Measurements from ENCODE around the gene HOXA2.

The HOXA2 gene

GRCh38 chr7:27102581-27103442, at the start of gene HOXA2:
HOXA2 (minus strand) TSS chr7:27102683; CDS start chr7:27102500, 183 bp downstream.
- no peak for DNase-seq

- no peak for DNase-seq
These were observed 49.0 kb upstream of the HOXA2 start for GRCh38 chr7:27151341-27151930.

- DNase-seq: peak in 3 of 4 experiments; percentile 28 to 45 (median 37)
These were observed 48.3 kb upstream of the HOXA2 start for GRCh38 chr7:27150568-27151340.

GRCh38 chr7:27149842-27150567, 47.5 kb upstream of the HOXA2 start:
- no peak for DNase-seq

- no peak for DNase-seq
These were observed 46.5 kb upstream of the HOXA2 start for GRCh38 chr7:27148756-27149641.

GRCh38 chr7:27148031-27148755, 45.7 kb upstream of the HOXA2 start:
- DNase-seq: no peak

GRCh38 chr7:27147199-27148030, 44.9 kb upstream of the HOXA2 start, which contains the start of gene HOXA6:
HOXA6 (minus strand) TSS chr7:27147774; CDS start chr7:27147749, 25 bp downstream.
- no peak for DNase-seq

- DNase-seq: no peak
These were observed 44.2 kb upstream of the HOXA2 start for GRCh38 chr7:27146491-27147198.

- DNase-seq: no peak
These were observed 43.5 kb upstream of the HOXA2 start for GRCh38 chr7:27145914-27146412.

GRCh38 chr7:27145165-27145913, 42.9 kb upstream of the HOXA2 start:
- no peak for DNase-seq

- DNase-seq: no peak
These were observed 42.3 kb upstream of the HOXA2 start for GRCh38 chr7:27144781-27145164.

GRCh38 chr7:27143950-27144780, 41.7 kb upstream of the HOXA2 start:
- no peak for DNase-seq

GRCh38 chr7:27143023-27143949, 40.8 kb upstream of the HOXA2 start, which contains the start of gene HOXA5:
HOXA5 (minus strand) TSS chr7:27143681; CDS start chr7:27143607, 74 bp downstream.
- no peak for DNase-seq

- DNase-seq: no peak
These were observed 40.1 kb upstream of the HOXA2 start for GRCh38 chr7:27142580-27143022.

GRCh38 chr7:27141923-27142579, 39.6 kb upstream of the HOXA2 start:
- no peak for DNase-seq
